ENCODE measurements around the gene WDPCP. TPM values are rescaled to one million over a fixed set of nuclear protein-coding genes. Genes with fewer than 3 reads are reported as not detected.

Gene WDPCP
- total and polyA plus RNA-seq, 2 of the 13 experiments (the other 11 are each of a cell fraction or from before 2014, with no cell fraction given), result 2.9 to 5.2 TPM

DNA sequence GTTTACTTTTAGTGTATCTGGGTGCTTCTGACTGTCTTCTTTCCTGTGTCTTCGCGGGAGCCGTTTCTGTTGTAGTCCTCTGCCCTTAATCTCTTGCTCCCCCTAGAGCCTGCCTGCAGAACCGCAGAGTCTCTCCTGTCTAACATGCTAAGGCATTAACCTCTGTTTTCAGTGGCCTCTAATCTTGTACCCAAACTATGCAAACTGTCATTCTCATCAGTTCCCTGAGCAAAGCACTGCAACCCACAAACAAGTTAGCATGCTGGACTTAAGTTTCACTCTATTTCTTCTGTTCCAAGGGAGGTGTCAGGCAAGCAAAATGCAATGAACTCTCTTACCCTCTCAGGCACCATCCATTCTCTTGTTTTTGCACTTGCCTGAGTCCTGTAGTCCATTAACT is 399.3 kb downstream of the WDPCP start (continued):
- TF ChIP-seq DZIP1 (CRISPR knock-in tag; IDR thresholded peaks at IDR 0.05) (no peak), NPAS2 (CRISPR knock-in tag; IDR thresholded peaks at IDR 0.05; ENCODE audit: borderline replicate concordance) (no peak), ZFP37 (CRISPR knock-in tag; IDR thresholded peaks at IDR 0.05; ENCODE audit: borderline replicate concordance) (no peak), ZNF781 (CRISPR knock-in tag; IDR thresholded peaks at IDR 0.05; ENCODE audit: borderline replicate concordance, not compliant biosample characterization) (no peak), RAD51 (IDR thresholded peaks at IDR 0.05; ENCODE audit: borderline replicate concordance) (no peak), TSC22D2 (CRISPR knock-in tag; IDR thresholded peaks at IDR 0.05; ENCODE audit: borderline replicate concordance) (0 out of 2 replicates have a peak, but pooled peaks have one; percentile 27), ZNF644 (CRISPR knock-in tag; IDR thresholded peaks at IDR 0.05; ENCODE audit: low read depth) (no peak), HINFP (CRISPR knock-in tag; IDR thresholded peaks at IDR 0.05; ENCODE audit: low read depth) (no peak), SYNCRIP (IDR thresholded peaks at IDR 0.05; ENCODE audit: insufficient read depth, low read depth, low read length) (no peak), ZBTB25 (CRISPR knock-in tag; IDR thresholded peaks at IDR 0.05) (no peak; the same call in 1 of the 2 replicates), ZSCAN12 (CRISPR knock-in tag; IDR thresholded peaks at IDR 0.05) (no peak), THAP9 (CRISPR knock-in tag; IDR thresholded peaks at IDR 0.05; ENCODE audit: borderline replicate concordance) (no peak)
- TF ChIP-seq, protein P1, sequence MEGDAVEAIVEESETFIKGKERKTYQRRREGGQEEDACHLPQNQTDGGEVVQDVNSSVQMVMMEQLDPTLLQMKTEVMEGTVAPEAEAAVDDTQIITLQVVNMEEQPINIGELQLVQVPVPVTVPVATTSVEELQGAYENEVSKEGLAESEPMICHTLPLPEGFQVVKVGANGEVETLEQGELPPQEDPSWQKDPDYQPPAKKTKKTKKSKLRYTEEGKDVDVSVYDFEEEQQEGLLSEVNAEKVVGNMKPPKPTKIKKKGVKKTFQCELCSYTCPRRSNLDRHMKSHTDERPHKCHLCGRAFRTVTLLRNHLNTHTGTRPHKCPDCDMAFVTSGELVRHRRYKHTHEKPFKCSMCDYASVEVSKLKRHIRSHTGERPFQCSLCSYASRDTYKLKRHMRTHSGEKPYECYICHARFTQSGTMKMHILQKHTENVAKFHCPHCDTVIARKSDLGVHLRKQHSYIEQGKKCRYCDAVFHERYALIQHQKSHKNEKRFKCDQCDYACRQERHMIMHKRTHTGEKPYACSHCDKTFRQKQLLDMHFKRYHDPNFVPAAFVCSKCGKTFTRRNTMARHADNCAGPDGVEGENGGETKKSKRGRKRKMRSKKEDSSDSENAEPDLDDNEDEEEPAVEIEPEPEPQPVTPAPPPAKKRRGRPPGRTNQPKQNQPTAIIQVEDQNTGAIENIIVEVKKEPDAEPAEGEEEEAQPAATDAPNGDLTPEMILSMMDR (CRISPR knock-in tag; IDR thresholded peaks at IDR 0.05), result peak; percentile 92
- TF ChIP-seq, protein P2, sequence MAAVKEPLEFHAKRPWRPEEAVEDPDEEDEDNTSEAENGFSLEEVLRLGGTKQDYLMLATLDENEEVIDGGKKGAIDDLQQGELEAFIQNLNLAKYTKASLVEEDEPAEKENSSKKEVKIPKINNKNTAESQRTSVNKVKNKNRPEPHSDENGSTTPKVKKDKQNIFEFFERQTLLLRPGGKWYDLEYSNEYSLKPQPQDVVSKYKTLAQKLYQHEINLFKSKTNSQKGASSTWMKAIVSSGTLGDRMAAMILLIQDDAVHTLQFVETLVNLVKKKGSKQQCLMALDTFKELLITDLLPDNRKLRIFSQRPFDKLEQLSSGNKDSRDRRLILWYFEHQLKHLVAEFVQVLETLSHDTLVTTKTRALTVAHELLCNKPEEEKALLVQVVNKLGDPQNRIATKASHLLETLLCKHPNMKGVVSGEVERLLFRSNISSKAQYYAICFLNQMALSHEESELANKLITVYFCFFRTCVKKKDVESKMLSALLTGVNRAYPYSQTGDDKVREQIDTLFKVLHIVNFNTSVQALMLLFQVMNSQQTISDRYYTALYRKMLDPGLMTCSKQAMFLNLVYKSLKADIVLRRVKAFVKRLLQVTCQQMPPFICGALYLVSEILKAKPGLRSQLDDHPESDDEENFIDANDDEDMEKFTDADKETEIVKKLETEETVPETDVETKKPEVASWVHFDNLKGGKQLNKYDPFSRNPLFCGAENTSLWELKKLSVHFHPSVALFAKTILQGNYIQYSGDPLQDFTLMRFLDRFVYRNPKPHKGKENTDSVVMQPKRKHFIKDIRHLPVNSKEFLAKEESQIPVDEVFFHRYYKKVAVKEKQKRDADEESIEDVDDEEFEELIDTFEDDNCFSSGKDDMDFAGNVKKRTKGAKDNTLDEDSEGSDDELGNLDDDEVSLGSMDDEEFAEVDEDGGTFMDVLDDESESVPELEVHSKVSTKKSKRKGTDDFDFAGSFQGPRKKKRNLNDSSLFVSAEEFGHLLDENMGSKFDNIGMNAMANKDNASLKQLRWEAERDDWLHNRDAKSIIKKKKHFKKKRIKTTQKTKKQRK (IDR thresholded peaks at IDR 0.05; ENCODE audit: low read length), result no peak

Measured in HepG2 (cell line).